GM10266 (cell line): ENCODE data around the gene SDHB.
A peak's percentile ranks its signal among the peaks of the same experiment; 100 is the strongest.
"Not testable (repeated sequence)": the region's sequence is repeated elsewhere in the genome, so short reads cannot be mapped to it uniquely, and the experiment has no call there.

Experiments used
- DNase-seq: peaks from one replicate; pipeline ENCODE4 v3.0.0; 2012; ENCODE audit errors: extremely low spot score
- CTCF ChIP-seq: IDR thresholded peaks from 2 replicates; pipeline ENCODE4 v1.5.1; 2012; ENCODE audit warnings: mild to moderate bottlenecking, low read depth; ENCODE audit not compliant: control insufficient read depth, insufficient read depth; ENCODE audit errors: missing control alignments

The SDHB gene

DNA sequence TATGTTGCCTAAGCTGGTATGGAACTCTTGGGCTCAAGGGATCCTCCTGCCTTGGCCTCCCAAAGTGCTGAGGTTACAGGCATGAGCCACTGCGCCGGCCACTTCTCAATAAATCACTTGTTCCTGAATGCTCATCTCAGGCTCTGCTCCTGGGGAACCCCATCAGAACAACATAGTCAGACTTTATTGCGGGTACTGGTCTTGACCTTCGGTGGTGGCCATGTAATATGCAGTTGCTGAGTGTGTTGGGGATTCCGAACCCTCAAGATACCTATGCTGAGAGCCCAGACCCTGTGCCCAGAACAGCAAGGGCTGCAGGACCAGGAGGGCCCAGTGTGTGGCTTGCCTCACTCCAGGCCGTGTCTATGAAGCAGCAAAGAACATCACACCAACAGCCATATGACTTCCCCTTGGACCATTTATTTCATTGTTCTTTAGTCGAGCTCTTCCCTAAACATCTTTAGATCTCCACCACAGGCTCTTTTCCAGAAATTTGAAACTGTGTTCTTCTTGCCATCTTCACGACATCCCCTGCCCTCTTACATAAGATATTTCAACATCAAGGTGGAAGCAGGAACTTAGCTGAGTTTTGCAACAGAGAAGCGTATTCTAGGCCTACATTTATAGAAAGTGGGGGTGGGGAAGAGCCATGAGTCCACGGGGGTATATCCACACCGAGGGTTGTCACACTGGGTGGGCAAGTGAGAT is 12.7 kb upstream of the SDHB start:
- TF ChIP-seq CTCF, result no peak
- DNase-seq, result no peak

- no peak for DNase-seq
- no peak for TF ChIP-seq CTCF
Measured at GRCh38 chr1:17065666-17066065, 11.8 kb upstream of the SDHB start.

- not testable (repeated sequence) for DNase-seq
Measured at GRCh38 chr1:17062751-17063150, 8.9 kb upstream of the SDHB start.

GRCh38 chr1:17061892-17062291 is 8.1 kb upstream of the SDHB start:
- TF ChIP-seq CTCF, result no peak
- DNase-seq, result no peak

DNA sequence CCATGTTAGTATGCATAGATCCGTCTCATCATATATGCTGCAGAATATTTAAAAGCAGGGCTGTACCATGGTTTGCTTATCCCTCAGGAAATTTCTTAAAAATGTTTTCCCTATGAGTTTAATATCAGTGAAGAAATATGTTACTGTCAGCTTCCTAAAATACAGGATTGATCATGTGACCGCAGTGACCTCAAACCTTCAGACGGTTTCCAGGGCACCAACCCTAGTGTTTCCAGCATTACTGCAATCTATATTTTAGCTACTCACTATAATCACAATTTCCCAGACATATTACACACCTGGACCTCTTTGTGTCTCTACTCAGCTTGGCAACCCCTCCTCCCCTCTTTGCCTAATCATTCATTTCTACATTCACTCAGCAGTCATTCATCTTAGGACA is 7.7 kb upstream of the SDHB start:
- DNase-seq, result no peak
- TF ChIP-seq CTCF, result no peak

GRCh38 chr1:17060306-17060749 is 6.5 kb upstream of the SDHB start:
- TF ChIP-seq CTCF, result no peak

DNA sequence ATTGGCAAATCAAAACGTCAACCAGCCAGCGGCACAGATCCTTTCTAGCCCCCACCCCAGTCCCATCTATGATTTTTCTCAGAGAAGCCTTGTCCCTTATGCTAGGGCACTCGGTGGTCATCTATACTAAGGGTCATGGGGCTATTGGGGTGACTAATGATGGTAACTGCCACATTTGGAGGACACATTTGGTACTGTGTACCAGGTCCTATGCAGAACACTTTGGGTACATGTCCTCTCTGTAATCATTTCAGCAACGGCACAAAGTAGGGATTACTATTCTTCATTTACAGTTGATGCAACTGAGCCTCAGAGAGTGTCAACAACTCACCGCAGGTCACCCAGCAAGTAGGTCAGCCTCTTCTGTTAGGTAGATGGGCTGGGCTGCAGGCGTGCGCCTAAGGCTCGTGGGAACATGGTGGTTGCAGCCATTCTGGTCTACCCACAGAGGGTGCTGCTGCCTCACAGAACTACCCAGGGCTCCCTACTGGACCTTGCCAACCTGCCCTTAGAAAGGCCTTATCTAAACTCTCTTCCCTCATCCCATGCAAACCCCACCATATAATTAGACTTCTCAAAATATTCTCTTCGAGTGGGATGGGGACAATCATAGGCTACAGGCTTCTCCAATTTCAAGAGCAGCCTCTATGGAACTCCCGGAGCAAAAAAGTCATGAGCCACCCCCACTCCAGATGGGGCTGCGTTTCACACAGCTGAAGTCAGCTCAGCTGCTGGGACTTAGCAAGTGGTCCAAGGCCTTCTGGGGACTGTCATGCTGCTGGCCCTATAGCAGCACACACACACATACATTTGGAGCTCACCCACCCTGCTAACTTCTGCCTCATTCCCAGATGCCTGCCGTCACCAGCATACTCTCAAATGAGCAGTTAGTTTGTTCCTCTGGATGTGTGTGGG is 5.8 kb upstream of the SDHB start:
- TF ChIP-seq CTCF, result peak; percentile 83
- DNase-seq, result peak; percentile 62

More at GRCh38 chr1:17060306-17060749, 6.5 kb upstream of the SDHB start:
- DNase-seq, result no peak
